NCI-H82 treated with DMSO at 0.1 percent for 48 hours (cell line): ENCODE measurements around the gene PDE2A.

Experiments
- DNase-seq: peaks from one replicate; lab custom pipeline; 2025; ENCODE audit not compliant: unreplicated experiment; lab: John Stamatoyannopoulos, UW

Gene PDE2A

DNA sequence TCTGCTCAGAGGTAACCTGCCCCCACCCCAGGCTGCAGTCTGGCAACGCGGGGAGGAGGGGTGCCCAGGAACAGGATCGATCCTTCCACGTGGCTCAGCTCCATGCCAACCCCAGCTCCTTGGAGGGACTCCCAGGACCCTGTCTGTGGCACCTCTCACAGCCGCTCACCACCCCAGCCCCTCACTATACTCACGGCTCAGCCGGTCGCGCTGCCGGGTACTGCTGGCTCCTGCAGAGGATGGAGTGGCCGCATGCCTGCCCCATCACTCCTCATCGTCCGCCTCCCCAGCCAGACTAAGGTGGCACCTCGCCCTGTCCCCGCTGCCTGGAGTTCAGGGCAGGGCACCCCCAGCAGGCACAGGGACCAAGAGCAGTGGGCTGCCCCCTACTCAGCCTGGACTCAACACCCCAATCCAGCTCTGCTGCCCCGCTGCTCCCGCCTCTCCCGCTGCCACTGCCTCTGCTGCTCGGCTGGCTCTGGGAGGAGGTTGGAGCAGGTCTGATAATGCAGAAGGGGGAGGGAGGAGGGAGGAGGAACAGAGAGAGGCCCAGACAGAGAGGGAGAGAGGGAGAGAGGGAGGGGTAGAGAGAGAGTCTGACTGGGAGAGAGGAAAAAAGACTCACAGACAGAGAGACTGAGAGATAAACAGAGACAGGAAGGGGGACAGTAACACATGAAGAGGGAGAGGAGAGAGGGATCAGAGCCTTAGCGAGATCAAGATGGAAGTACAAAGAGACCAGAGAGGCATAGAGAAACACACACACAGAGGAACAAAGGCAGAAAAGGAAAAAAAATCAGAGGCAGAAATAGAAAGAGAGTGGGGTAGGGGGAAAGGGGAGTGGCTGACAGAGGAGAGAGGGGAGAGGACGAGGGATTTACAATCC is at the start of gene PDE2A:
TSS of gene PDE2A (minus strand) at position 480 of the 886 bp plus-strand sequence. CDS start at position 265, 215 bp downstream.
- DNase-seq: peak; percentile 47

- no peak for DNase-seq
Measured at GRCh38 chr11:72723508-72723907, 49.3 kb upstream of the PDE2A start.

DNA sequence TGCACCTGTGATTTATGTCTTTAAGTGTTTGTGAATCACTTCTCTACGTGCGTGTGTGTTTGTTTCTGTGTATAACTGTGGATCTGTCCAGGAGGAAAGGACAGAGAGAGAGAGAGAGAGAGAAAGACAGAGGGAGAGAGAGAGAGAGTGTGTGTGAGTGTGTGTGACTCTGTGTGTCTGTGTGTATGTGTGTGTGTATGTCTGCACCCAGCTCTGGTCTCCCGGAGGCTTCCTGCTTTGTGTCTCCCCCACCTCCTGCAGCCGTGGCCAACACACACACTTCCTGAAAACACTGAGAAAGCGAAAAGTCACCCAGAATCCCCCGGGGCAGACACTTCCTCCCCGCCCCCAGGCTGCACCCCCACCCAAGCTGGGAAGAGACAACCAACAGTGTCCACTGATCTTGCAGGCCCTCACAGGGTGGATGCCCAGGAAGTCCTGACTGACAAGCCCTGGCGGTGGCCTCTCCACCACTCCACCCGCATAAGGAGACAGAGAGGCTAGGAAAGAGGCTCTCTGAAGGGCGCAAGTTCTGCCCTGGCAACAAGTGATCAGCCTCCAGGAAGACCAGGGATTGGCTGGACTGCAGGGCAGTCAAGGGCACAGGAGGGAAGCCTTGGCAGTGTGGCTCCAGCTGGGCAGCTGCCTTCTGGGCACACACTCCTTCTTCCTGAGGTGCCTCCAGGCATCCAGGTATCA is 48.0 kb upstream of the PDE2A start:
- DNase-seq: no peak

- DNase-seq: no peak
Measured at GRCh38 chr11:72721689-72722049, 47.4 kb upstream of the PDE2A start.

DNA sequence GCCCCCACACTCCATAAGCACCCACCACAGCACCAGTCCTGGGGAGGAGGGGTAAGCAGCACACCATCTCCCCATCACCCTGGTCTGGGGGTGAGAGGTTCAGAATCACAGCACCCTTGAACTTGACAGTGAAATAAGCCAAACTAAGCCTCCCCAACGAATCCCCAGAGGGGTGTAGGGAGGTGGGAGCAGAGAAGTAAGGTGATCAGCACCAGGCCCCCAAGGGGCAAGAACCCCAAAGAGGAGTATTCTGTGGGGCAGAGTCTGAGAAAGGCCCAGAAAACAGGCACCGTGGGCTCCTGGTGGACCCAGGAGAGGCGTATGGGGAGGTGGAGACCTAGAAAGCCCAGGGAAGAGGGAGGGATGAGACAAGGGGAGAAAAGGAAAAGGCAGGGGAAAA is 47.1 kb upstream of the PDE2A start:
- DNase-seq: no peak

GRCh38 chr11:72720784-72721183 is 46.6 kb upstream of the PDE2A start:
- DNase-seq: no peak

DNA sequence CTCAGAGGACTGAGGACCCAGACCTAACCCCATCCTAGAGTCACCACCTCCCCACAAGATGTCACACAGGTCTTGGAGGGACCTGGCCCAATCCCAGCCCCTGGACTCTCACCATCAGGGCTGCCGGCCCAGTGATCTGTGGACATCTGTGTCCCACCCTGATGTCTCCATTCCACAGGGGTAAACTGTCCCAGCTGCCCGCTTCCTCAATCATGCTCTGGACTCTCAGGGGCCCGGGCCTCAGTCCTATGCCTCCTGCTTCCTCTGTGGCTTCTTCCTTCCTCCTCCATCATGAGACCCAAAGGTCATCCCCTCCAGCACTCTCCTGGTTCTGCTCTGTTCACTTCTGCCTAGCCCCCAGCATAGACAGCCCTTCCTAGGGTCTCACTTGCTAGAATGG is 45.8 kb upstream of the PDE2A start:
- DNase-seq: no peak

GRCh38 chr11:72719551-72719950 is 45.3 kb upstream of the PDE2A start:
- no peak for DNase-seq

- DNase-seq: no peak
Measured at GRCh38 chr11:72719144-72719543, 44.9 kb upstream of the PDE2A start.

GRCh38 chr11:72718101-72718501 is 43.9 kb upstream of the PDE2A start:
- DNase-seq: no peak

GRCh38 chr11:72716788-72717435 is 42.7 kb upstream of the PDE2A start:
- DNase-seq: no peak

- no peak for DNase-seq
Measured at GRCh38 chr11:72716290-72716689, 42.1 kb upstream of the PDE2A start.

- DNase-seq: no peak
Measured at GRCh38 chr11:72712841-72713240, 38.6 kb upstream of the PDE2A start.

DNA sequence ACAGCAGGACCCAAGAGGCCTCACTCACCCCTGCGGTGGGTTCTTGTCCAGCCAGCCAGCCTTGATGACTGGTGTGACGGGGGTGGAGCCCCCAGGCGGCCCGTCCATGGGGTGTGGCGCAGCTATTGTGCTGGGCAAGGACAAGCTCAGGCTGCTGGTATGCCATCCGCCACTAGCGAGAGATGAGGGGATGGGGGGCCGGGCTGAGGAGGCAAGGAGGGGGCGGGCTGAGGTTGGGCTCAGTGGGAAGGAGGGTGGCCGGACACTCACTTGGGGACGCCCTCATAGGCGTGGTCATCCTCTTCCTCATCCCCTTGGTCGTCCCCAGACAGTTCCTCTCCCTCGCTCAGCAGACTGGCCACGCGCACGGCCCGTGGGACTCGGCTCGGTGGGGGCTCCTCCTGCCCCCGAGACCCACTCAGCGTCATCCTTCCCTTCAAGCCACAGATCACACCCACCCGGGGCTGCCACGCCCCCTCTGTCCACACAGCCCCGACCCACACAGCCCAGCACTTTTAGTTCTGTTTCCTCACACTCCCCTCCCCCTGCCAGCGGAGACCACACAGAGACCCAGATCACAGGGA is 38.0 kb upstream of the PDE2A start:
- DNase-seq: no peak

- DNase-seq: no peak
Measured at GRCh38 chr11:72711141-72711540, 36.9 kb upstream of the PDE2A start.

GRCh38 chr11:72710278-72710677 is 36.1 kb upstream of the PDE2A start:
- no peak for DNase-seq

- no peak for DNase-seq
Measured at GRCh38 chr11:72709478-72710238, 35.4 kb upstream of the PDE2A start.

DNA sequence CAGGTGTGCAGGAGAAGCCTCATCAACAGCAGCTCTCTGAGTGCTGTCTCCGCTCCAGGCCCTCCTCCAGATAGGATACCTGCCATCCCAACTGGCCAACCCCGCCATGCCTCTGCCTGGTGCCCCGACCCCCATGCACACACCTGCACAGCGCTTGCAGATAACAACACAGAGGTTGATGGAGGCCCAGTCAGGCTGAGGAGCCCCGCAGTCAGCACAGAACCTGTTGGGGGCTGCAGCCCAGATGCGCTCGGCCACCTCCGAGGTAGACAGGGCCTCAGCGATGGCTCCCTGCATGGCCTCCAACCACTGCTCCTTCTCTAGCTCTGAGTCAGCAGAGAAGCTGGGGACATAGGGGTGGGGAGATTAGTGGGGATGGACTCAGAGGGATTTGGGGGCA is 32.8 kb upstream of the PDE2A start:
- DNase-seq: no peak

GRCh38 chr11:72706579-72706978 is 32.4 kb upstream of the PDE2A start:
- DNase-seq: no peak

GRCh38 chr11:72705442-72706365 is 31.5 kb upstream of the PDE2A start:
- peak; percentile 66 for DNase-seq
